HEK293T (cell line): ENCODE data around the gene GLG1.

Experiments
- ARNT ChIP-seq: fragments of 450-650 bp; IDR thresholded peaks from 2 replicates; pipeline ENCODE4 v1.6.1; 2017; ENCODE audit warnings: mild to moderate bottlenecking
- CTBP1 ChIP-seq: fragments of 450-650 bp; IDR thresholded peaks from 2 replicates; pipeline ENCODE4 v1.6.1; 2016; ENCODE audit warnings: borderline replicate concordance
- ELF4 ChIP-seq: fragments of 450-650 bp; IDR thresholded peaks from 2 replicates; pipeline ENCODE4 v1.6.1; 2017; ENCODE audit warnings: antibody characterized with exemption
- HDGF ChIP-seq: fragments of 450-650 bp; IDR thresholded peaks from 2 replicates; pipeline ENCODE4 v1.6.1; 2017; ENCODE audit warnings: antibody characterized with exemption, borderline replicate concordance
- NFRKB ChIP-seq: fragments of 450-650 bp; IDR thresholded peaks from 2 replicates; pipeline ENCODE4 v1.6.1; 2016; ENCODE audit warnings: mild to moderate bottlenecking, moderate library complexity
- SP1 ChIP-seq: fragments of 450-650 bp; IDR thresholded peaks from 2 replicates; pipeline ENCODE4 v1.6.1; 2017
- TARDBP ChIP-seq: fragments of 450-650 bp; IDR thresholded peaks from 2 replicates; pipeline ENCODE4 v1.6.1; 2016
- TF ChIP-seq, protein P1 (sequence below): fragments of 450-650 bp; IDR thresholded peaks from 2 replicates; pipeline ENCODE4 v1.6.1; 2016

DNA sequence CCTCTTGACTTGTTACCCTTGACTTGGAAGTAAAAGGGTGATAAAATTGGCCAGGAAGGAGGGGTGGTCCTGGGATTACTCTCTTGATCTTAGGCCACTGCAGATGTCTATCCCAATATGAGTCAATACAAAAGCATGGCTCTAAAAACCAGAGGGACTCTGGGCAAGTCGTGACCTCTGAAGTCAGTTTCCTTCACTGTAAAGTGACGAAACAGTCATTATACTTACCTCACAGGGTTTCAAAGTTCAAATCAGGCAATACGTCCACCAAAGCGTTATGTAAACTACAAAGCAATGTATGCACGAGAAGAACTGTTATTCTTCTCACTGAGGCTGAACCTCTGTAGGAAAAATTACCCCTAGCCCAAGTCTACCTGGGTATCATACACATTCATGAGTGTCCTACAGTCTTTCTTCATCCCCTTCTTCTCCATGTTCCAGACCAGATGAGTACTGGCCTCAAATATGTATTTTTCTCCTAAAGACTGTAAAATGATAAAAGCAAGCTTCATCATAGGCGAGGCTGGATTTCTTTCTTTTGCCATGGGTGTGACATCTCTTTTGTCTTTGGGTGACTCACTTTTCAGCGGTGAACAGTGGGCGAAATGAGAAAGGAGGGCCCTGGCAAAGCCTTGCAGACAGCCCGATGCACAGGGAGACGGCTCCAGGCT lies 151.2 kb downstream of the GLG1 start:
- TF ChIP-seq TARDBP (no peak), SP1 (no peak), NFRKB (no peak), HDGF (no peak), ARNT (no peak), CTBP1 (no peak), ELF4 (no peak)
- TF ChIP-seq, protein P1, sequence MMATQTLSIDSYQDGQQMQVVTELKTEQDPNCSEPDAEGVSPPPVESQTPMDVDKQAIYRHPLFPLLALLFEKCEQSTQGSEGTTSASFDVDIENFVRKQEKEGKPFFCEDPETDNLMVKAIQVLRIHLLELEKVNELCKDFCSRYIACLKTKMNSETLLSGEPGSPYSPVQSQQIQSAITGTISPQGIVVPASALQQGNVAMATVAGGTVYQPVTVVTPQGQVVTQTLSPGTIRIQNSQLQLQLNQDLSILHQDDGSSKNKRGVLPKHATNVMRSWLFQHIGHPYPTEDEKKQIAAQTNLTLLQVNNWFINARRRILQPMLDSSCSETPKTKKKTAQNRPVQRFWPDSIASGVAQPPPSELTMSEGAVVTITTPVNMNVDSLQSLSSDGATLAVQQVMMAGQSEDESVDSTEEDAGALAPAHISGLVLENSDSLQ = no peak
